GM12865 (cell line): ENCODE measurements around the gene DNAH2.

Experiments used
- DNase-seq: peaks from one replicate; pipeline ENCODE4 v3.0.0; 2010; ENCODE audit warnings: low read depth
- H3K4me3 ChIP-seq: 2 replicates; pipeline ENCODE4 v1.5.1; 2011; ENCODE audit warnings: mild to moderate bottlenecking, low read depth, low read length, control low read depth
- TF ChIP-seq, protein P1 (sequence below): IDR thresholded peaks from 2 replicates; pipeline ENCODE4 v1.5.1; 2011; ENCODE audit warnings: low read length, control low read depth, low read depth, inconsistent platforms; ENCODE audit not compliant: insufficient read depth; ENCODE audit errors: missing control alignments

DNAH2 gene

DNA sequence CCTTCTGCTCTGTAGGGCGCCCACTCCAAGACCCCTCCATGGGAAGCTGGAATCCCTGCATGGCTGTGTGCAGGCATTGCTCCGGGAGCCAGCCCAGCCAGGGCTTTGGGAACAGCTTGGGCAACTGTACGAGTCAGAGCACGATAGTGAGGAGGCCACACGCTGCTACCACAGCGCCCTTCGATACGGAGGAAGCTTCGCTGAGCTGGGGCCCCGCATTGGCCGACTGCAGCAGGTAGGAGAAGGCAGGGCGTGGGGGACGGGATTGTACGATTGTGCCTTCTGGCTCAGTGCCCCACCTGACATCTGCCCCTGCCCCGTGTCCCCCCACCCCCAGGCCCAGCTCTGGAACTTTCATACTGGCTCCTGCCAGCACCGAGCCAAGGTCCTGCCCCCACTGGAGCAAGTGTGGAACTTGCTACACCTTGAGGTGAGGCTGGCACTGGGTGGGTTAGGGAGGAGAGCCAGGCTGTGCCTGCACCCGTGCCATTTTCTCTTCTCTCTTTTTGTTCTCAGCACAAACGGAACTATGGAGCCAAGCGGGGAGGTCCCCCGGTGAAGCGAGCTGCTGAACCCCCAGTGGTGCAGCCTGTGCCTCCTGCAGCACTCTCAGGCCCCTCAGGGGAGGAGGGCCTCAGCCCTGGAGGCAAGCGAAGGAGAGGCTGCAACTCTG lies 128.7 kb downstream of the DNAH2 start:
- no peak overlapping the region for H3K4me3 ChIP-seq
- DNase-seq, result no peak
- TF ChIP-seq, protein P1, sequence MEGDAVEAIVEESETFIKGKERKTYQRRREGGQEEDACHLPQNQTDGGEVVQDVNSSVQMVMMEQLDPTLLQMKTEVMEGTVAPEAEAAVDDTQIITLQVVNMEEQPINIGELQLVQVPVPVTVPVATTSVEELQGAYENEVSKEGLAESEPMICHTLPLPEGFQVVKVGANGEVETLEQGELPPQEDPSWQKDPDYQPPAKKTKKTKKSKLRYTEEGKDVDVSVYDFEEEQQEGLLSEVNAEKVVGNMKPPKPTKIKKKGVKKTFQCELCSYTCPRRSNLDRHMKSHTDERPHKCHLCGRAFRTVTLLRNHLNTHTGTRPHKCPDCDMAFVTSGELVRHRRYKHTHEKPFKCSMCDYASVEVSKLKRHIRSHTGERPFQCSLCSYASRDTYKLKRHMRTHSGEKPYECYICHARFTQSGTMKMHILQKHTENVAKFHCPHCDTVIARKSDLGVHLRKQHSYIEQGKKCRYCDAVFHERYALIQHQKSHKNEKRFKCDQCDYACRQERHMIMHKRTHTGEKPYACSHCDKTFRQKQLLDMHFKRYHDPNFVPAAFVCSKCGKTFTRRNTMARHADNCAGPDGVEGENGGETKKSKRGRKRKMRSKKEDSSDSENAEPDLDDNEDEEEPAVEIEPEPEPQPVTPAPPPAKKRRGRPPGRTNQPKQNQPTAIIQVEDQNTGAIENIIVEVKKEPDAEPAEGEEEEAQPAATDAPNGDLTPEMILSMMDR, result no peak

- TF ChIP-seq, protein P1, result no peak
- no peak overlapping the region for H3K4me3 ChIP-seq
- DNase-seq, result no peak
Observed at GRCh38 chr17:7846765-7847661, 129.5 kb downstream of the DNAH2 start.

- TF ChIP-seq, protein P1, result no peak
- no peak overlapping the region for H3K4me3 ChIP-seq
- no peak for DNase-seq
Observed at GRCh38 chr17:7848131-7848579, 130.6 kb downstream of the DNAH2 start.

- TF ChIP-seq, protein P1, result no peak
Observed at GRCh38 chr17:7848739-7849129, 131.2 kb downstream of the DNAH2 start.

DNA sequence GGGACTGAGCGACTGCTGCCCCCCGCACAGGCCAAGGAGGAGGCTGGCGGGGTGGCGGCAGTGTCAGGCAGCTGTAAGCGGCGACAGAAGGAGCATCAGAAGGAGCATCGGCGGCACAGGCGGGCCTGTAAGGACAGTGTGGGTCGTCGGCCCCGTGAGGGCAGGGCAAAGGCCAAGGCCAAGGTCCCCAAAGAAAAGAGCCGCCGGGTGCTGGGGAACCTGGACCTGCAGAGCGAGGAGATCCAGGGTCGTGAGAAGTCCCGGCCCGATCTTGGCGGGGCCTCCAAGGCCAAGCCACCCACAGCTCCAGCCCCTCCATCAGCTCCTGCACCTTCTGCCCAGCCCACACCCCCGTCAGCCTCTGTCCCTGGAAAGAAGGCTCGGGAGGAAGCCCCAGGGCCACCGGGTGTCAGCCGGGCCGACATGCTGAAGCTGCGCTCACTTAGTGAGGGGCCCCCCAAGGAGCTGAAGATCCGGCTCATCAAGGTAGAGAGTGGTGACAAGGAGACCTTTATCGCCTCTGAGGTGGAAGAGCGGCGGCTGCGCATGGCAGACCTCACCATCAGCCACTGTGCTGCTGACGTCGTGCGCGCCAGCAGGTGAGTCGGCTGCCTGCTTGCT lies 131.7 kb downstream of the DNAH2 start:
- no peak overlapping the region for H3K4me3 ChIP-seq
- DNase-seq, result no peak
- TF ChIP-seq, protein P1, result no peak

More at GRCh38 chr17:7848739-7849129, 131.2 kb downstream of the DNAH2 start:
- no peak for DNase-seq
- no peak overlapping the region for H3K4me3 ChIP-seq

GRCh38 chr17:7849751-7850504 lies 132.4 kb downstream of the DNAH2 start:
- H3K4me3 ChIP-seq, result no peak overlapping the region
- DNase-seq, result no peak
- TF ChIP-seq, protein P1, result no peak
